ENCODE data around the gene YTHDC2. TPM values are rescaled to one million over a fixed set of nuclear protein-coding genes. Genes with fewer than 3 reads are reported as not detected.

YTHDC2 gene
- 23.1 and 23.9 TPM in 2 replicates for total RNA-seq

DNA sequence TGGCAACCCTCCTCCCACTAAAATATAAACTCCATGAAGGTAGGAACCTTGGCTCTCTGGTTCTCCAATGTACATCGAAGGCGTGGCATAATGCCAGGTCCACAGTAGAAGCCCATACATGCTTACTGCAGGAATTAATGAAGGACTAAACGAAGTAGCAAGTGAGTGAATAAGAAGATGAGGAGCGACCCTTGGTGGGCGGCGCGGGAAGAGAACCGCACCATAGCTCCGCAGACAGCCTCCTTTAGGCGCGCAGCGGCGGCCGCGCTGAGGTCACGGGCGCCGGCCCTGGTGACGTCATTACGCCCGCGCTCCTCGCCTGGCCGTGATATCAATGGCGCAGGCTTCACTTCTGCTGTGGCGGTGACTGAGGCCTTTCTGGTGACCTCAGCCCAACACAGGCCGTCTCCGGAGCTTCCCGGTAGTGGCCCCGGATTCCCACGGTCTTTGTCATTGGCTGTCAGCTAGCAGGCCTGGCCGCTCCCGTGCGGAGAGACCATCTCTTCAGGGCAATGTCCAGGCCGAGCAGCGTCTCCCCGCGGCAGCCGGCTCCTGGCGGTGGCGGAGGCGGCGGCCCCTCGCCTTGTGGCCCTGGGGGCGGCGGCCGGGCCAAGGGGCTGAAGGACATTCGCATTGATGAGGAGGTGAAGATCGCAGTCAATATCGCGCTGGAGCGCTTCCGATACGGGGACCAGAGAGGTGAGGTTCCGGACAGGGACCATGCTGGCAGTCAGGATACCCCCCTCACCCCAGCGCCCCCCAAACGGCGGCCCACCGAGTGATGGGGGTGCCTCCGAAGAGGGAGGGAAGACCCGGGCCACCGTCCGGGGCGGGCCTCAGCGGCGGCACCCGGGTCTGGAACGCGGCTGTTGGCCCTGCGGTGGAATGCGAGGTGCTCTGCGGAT is at the start of gene YTHDC2:
YTHDC2 (plus strand) TSS at position 311 of the 905 bp plus-strand sequence; CDS start at position 513, 202 bp downstream.
- peaks cover 34% of the 10 kb centered on the region for H3K4me1 Mint-ChIP-seq (ENCODE audit: low read depth)
- intact Hi-C loops (cut with micrococcal nuclease) = loop anchor here (2.0 kb wide), 3 partner anchors 25 to 537 kb away; partner anchors contain the start of genes DCP2 and MCC
- H3K27ac Mint-ChIP-seq = peak within 1 kb of the TSS; percentile 83
- peaks cover 29% of the 10 kb centered on the region for H3K36me3 Mint-ChIP-seq (ENCODE audit: low read depth)
- H3K27me3 Mint-ChIP-seq (ENCODE audit: low read depth) = peaks cover 15% of the 10 kb centered on the region
- peak; percentile 82 for DNase-seq (ENCODE audit: low spot score)
- peaks cover 3% of the 10 kb centered on the region for H3K9me3 Mint-ChIP-seq
- peak within 1 kb of the TSS; percentile 87 for H3K4me3 Mint-ChIP-seq (ENCODE audit: low read depth)

DNA sequence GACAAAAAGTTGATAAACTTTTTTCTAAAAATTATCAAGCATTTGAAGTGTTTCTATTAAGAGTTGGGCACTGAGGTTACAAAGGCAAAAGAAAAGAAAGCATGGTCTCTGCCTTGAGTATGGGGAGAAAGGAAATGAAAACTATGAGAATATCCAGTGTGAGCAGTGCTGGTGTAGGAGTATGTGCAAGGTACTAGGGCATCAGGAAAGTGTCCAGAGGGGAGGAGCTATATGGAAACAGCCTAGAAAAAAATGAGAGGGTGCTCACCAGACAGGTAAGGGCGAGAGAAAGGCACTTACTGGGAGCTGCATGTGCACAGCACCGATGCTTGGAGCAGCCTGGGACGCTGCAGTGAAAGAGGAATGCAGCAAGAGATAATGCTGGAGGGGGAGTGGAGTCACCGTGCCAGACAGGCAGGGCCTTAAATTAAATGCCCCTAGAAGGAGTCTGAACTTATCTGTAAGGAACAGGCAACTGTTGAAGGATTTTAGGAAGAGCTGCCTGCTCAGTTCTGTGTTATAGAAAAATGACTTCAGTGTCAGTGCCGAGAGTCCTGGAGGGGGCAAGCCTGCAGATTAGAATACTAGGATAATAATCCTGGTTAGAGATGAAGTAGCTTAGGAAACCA is 39.3 kb upstream of the YTHDC2 start:
- no peaks in the 10 kb centered on the region for H3K9me3 Mint-ChIP-seq
- intact Hi-C loops (cut with micrococcal nuclease) = no loop called here
- H3K36me3 Mint-ChIP-seq (ENCODE audit: low read depth) = no peaks in the 10 kb centered on the region
- peaks cover 46% of the 10 kb centered on the region for H3K27me3 Mint-ChIP-seq (ENCODE audit: low read depth)
- DNase-seq (ENCODE audit: low spot score) = no peak
- no peak overlapping the region for H3K27ac Mint-ChIP-seq
- H3K4me1 Mint-ChIP-seq (ENCODE audit: low read depth) = no peaks in the 10 kb centered on the region
- H3K4me3 Mint-ChIP-seq (ENCODE audit: low read depth) = no peak overlapping the region

DNA sequence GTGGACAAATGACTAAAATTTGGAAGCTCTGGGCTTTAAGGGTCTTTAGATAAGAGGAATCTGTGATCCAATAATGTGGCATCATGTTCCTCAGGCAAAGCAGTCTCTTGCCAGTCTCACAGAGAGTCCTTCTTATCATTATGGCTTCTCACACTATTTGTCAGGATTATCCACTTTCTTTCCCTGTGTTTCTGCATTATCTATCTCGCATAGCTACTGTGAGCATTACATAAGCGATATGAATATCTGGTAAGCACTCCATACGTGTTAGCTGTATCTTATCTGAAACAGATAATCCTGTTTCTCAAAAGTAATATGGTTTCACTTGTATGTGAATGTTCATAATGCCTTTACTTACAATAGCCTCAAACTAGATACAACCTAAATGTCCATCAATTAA is 34.8 kb upstream of the YTHDC2 start:
- Mint-ChIP-seq H3K27me3 (ENCODE audit: low read depth) (peaks cover 65% of the 10 kb centered on the region), H3K27ac (no peak overlapping the region), H3K9me3 (no peaks in the 10 kb centered on the region), H3K4me1 (ENCODE audit: low read depth) (no peaks in the 10 kb centered on the region), H3K36me3 (ENCODE audit: low read depth) (no peaks in the 10 kb centered on the region), H3K4me3 (ENCODE audit: low read depth) (no peak overlapping the region)
- DNase-seq (ENCODE audit: low spot score) = no peak
- intact Hi-C loops (cut with micrococcal nuclease) = no loop called here

DNA sequence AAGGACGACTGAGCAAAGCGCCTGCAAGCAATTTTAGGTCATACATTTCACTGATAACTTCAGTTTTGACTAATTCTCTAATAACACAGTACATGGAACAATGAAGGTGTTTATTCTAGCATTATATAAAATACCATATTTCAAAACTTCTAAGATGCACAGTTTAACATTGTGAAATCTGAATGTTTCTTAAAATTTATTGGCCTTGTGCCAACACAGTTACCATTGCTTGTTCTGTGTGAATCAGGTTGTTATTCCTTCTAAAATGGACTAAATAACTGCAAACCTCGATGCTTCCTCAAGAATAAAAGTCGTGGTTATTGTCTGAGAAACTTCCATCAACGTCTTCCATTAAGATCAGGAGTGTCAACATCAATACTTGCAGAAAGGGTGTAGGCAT is 33.3 kb upstream of the YTHDC2 start:
- peaks cover 62% of the 10 kb centered on the region for H3K27me3 Mint-ChIP-seq (ENCODE audit: low read depth)
- H3K9me3 Mint-ChIP-seq = no peaks in the 10 kb centered on the region
- intact Hi-C loops (cut with micrococcal nuclease) = no loop called here
- DNase-seq (ENCODE audit: low spot score) = no peak
- H3K4me1 Mint-ChIP-seq (ENCODE audit: low read depth) = no peaks in the 10 kb centered on the region
- H3K36me3 Mint-ChIP-seq (ENCODE audit: low read depth) = no peaks in the 10 kb centered on the region
- no peak overlapping the region for H3K27ac Mint-ChIP-seq
- H3K4me3 Mint-ChIP-seq (ENCODE audit: low read depth) = no peak overlapping the region

DNA sequence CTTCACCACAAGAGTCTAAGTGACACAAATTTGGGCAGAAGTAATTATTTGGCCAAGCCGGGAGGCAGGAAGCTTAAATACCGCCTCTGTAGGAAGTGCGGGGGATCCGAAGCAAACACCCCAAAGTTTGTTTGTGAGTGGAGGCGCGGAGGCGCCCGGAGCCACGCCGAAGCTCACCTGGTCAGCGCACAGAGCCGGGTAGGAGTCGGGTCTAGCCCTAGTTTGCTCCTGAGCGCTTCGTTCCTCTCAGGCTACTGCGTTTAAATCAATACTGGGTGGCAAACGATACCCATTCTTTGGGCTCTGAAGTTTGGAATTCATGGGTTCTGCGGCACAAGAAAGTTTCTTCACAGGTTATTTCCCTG is 26.1 kb upstream of the YTHDC2 start:
- Mint-ChIP-seq H3K27me3 (ENCODE audit: low read depth) (peaks cover 80% of the 10 kb centered on the region), H3K9me3 (peaks cover 25% of the 10 kb centered on the region), H3K4me1 (ENCODE audit: low read depth) (peaks cover 21% of the 10 kb centered on the region), H3K4me3 (ENCODE audit: low read depth) (peak overlapping the region; percentile 76), H3K36me3 (ENCODE audit: low read depth) (peaks cover 7% of the 10 kb centered on the region), H3K27ac (no peak overlapping the region)
- intact Hi-C loops (cut with micrococcal nuclease) = no loop called here
- no peak for DNase-seq (ENCODE audit: low spot score)

DNA sequence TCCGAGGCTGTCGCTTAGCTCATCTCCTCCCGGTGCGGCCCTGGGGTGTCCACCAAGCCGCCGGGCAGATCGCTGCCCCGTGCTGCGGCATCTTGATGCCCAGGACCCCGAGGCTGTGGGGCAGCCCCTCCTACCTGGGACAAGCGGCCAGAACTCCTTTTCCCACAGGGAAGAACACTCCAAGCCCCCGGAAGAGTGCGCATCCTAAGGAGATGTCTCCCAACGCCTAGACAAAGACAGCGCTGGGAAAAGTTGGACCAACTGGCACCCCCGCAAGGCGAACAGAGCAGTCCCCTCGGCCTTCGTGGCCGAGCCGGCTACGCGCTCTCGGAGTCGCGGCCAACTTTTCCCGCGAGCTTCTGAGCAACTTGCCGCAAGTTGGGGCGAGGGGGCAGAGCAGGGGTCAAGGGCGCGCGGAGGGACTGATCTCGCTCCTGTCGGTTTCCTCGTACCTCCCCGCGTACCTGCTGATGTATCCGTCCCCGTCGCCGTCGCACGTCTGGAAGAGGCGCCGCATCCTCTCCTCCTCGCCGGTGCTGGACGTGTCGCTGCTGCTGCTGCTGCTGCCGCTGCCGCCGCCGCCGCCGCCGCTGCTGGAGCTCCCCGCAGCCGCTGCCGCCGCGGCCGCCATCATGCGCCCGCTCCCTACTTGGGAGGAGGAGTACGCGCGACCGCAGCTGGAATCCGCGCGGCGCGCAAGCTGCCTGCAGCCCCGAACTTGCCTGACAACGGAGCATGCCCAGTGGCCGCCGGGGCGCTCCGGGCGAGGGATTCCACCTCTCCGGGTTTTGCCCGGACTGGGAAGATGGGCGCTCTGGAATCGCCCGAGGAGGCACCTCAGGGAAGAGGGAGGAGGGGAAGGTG is 25.5 kb upstream of the YTHDC2 start, which contains the start of gene MCC:
MCC (minus strand) TSS at position 673 of the 864 bp plus-strand sequence.
- Mint-ChIP-seq H3K4me1 (ENCODE audit: low read depth) (peaks cover 21% of the 10 kb centered on the region), H3K36me3 (ENCODE audit: low read depth) (peaks cover 7% of the 10 kb centered on the region), H3K9me3 (peaks cover 25% of the 10 kb centered on the region), H3K27ac (no peak within 1 kb of the TSS), H3K27me3 (ENCODE audit: low read depth) (peaks cover 80% of the 10 kb centered on the region), H3K4me3 (ENCODE audit: low read depth) (peak within 1 kb of the TSS; percentile 76)
- DNase-seq (ENCODE audit: low spot score) = no peak
- intact Hi-C loops (cut with micrococcal nuclease) = loop anchor here (2.0 kb wide), 1 partner anchor 25 kb away; the partner anchor contains the start of gene YTHDC2

DNA sequence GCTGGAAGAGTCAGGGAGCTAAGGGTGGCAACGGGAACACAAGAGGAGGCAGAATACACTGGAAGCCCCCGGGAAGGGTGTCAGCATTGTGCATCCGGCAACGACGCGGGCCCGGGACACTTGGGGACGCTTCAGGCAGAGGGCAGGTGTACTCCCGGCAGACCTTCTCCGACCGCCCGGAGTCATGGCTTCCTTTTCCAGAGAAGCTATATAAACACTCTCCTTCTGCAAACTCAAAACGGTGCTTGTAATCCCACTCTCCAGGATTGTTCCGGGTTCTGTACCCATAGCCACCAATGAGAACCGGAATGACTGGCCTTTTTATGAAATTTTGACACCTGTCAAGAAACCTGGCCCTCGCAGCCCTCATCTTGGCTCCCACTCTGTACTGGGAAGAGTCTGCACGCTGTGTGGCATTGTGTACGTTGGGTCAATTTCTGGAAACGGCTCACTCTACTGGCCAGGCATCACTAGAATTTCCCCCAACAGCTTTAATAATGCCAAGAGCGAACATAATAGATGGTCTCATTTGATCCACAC is 24.8 kb upstream of the YTHDC2 start:
- intact Hi-C loops (cut with micrococcal nuclease) = loop anchor here (2.0 kb wide), 1 partner anchor 24 kb away; the partner anchor contains the start of gene YTHDC2
- peaks cover 7% of the 10 kb centered on the region for H3K36me3 Mint-ChIP-seq (ENCODE audit: low read depth)
- H3K9me3 Mint-ChIP-seq = peaks cover 25% of the 10 kb centered on the region
- no peak overlapping the region for H3K27ac Mint-ChIP-seq
- H3K27me3 Mint-ChIP-seq (ENCODE audit: low read depth) = peaks cover 81% of the 10 kb centered on the region
- DNase-seq (ENCODE audit: low spot score) = no peak
- peak overlapping the region; percentile 76 for H3K4me3 Mint-ChIP-seq (ENCODE audit: low read depth)
- peaks cover 21% of the 10 kb centered on the region for H3K4me1 Mint-ChIP-seq (ENCODE audit: low read depth)

DNA sequence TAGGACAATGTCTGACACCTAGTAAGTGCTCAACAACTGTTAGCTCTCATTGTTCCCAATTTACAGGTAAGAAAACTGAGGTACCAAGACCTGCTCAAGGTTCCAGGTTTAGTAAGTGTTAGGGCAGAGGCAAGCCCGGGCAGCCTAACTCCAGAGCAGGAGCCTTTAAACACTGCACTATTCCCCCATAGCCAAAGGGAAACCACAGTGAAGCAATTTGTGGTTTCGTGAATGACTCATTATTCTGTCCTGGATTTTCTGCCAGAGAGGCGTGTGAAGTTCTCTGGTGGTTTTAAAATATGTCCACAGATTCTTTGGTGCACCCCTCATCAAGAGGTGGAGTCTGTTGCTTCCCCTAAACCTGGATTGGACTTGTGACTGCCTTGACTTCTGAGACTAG is 24.2 kb upstream of the YTHDC2 start:
- Mint-ChIP-seq H3K4me1 (ENCODE audit: low read depth) (peaks cover 21% of the 10 kb centered on the region), H3K36me3 (ENCODE audit: low read depth) (peaks cover 7% of the 10 kb centered on the region), H3K9me3 (peaks cover 25% of the 10 kb centered on the region), H3K27me3 (ENCODE audit: low read depth) (peaks cover 81% of the 10 kb centered on the region), H3K4me3 (ENCODE audit: low read depth) (no peak overlapping the region), H3K27ac (no peak overlapping the region)
- intact Hi-C loops (cut with micrococcal nuclease) = loop anchor here (2.0 kb wide), 1 partner anchor 24 kb away; the partner anchor contains the start of gene YTHDC2
- DNase-seq (ENCODE audit: low spot score) = no peak

DNA sequence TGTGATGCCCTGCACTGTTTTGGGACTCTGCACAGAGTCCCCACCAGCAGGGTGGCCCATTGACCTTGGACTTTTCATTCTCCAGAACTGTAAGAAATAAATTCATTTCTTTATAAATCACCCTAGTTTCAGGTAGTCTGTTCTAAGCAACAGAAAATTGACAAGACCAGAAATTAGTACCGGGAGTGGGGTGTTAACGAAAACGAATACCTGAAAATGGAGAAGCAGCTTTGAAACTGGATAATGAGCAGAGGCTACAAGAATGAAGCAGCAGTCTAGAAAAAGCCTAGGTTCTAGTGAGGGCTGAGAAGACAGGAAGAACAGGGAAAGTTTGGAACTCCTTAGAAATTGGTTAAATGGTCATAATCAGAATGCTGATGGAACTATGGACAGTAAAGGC is 23.2 kb upstream of the YTHDC2 start:
- no peak overlapping the region for H3K27ac Mint-ChIP-seq
- peaks cover 21% of the 10 kb centered on the region for H3K4me1 Mint-ChIP-seq (ENCODE audit: low read depth)
- peaks cover 25% of the 10 kb centered on the region for H3K9me3 Mint-ChIP-seq
- H3K4me3 Mint-ChIP-seq (ENCODE audit: low read depth) = no peak overlapping the region
- peaks cover 7% of the 10 kb centered on the region for H3K36me3 Mint-ChIP-seq (ENCODE audit: low read depth)
- DNase-seq (ENCODE audit: low spot score) = no peak
- peaks cover 81% of the 10 kb centered on the region for H3K27me3 Mint-ChIP-seq (ENCODE audit: low read depth)
- intact Hi-C loops (cut with micrococcal nuclease) = no loop called here

DNA sequence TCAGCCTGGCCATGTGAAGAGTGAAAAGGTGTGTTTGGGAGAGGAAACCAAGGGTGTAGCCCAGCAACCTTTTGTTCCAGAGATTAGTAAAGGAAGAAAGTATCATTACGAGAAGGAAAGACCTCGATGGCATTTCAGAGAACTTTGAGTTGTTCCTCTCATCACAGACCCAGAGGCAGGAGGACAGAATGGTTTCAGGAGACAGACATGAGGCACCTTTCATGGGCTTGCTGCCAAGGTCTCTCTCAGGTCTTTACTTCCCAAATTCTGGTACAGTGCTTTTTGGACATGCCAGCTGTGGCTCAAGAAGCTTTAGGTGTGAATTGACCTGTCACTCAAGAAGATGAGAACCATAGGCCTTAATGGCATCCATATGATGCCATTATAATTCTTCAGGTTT is 22.5 kb upstream of the YTHDC2 start:
- DNase-seq (ENCODE audit: low spot score) = no peak
- Mint-ChIP-seq H3K27me3 (ENCODE audit: low read depth) (peaks cover 78% of the 10 kb centered on the region), H3K9me3 (peaks cover 25% of the 10 kb centered on the region), H3K4me3 (ENCODE audit: low read depth) (no peak overlapping the region), H3K27ac (no peak overlapping the region), H3K36me3 (ENCODE audit: low read depth) (peaks cover 7% of the 10 kb centered on the region), H3K4me1 (ENCODE audit: low read depth) (peaks cover 21% of the 10 kb centered on the region)
- intact Hi-C loops (cut with micrococcal nuclease) = no loop called here

DNA sequence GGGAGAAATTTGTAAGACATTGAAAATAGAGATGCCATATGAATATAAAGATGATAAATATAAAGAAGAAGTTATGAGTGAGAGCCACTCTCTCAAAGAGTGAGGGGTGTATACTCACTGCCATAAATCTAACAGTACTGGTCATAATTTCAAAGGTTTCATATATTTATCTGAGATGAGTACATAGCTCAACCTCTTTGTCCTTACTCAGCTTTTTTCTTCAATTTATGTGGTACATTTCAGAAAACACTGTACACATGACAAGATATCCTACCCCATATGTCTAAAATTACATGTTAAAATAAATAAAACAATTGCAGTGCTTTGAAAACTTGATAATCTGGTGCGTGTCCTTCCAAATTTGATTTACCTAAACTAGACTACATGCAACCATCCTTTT is 20.0 kb upstream of the YTHDC2 start:
- Mint-ChIP-seq H3K4me3 (ENCODE audit: low read depth) (no peak overlapping the region), H3K4me1 (ENCODE audit: low read depth) (peaks cover 12% of the 10 kb centered on the region), H3K9me3 (peaks cover 25% of the 10 kb centered on the region), H3K27me3 (ENCODE audit: low read depth) (peaks cover 77% of the 10 kb centered on the region), H3K36me3 (ENCODE audit: low read depth) (peaks cover 7% of the 10 kb centered on the region), H3K27ac (no peak overlapping the region)
- intact Hi-C loops (cut with micrococcal nuclease) = no loop called here
- no peak for DNase-seq (ENCODE audit: low spot score)

DNA sequence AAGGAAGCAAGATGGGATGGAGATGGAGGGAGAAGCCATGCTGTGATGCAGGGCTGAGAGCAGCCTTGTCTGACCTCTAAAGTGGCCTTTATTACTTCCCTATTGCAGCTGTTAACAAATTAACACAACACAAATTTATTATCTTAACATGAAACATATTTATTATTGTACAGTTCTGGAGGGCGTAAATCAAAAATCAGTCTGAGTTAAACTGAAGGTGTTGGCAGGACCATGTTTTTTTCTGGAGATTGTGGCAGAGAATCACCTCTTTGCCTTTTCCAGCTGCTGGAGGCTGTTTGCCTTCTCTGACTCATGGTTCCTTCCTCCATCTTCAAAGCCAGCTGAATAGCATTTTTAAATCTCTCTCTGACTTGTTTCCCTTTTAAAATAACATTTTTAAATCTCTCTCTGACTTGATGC is 18.1 kb upstream of the YTHDC2 start:
- H3K4me3 Mint-ChIP-seq (ENCODE audit: low read depth) = no peak overlapping the region
- H3K27ac Mint-ChIP-seq = no peak overlapping the region
- no peak for DNase-seq (ENCODE audit: low spot score)
- H3K27me3 Mint-ChIP-seq (ENCODE audit: low read depth) = peaks cover 79% of the 10 kb centered on the region
- no peaks in the 10 kb centered on the region for H3K4me1 Mint-ChIP-seq (ENCODE audit: low read depth)
- peaks cover 5% of the 10 kb centered on the region for H3K36me3 Mint-ChIP-seq (ENCODE audit: low read depth)
- intact Hi-C loops (cut with micrococcal nuclease) = no loop called here
- peaks cover 26% of the 10 kb centered on the region for H3K9me3 Mint-ChIP-seq
